K562 (cell line): Measurements from ENCODE around the gene SVEP1. TPM values are rescaled to one million over a fixed set of nuclear protein-coding genes. Genes with fewer than 3 reads are reported as not detected.

Source experiments
- ATAC-seq: fragments of 200-7000 bp; cut with Tn5 transposase; 3 replicates; pipeline ENCODE4 v1.9.1; 2020; ENCODE audit warnings: moderate library complexity
- BruUV-seq: library from RNA; stranded (reverse); fragments of 400-500 nt; replicated peaks from 2 replicates; lab custom pipeline; 2021; lab: Mats Ljungman, UMichigan
- CTCF ChIA-PET: fragments of 300-600 bp; formaldehyde crosslinking; extraction: SDS; loops from one replicate; lab custom pipeline; 2021; ENCODE audit warnings: low intra/inter-chr PET ratio; lab: Yijun Ruan, JAX
- POLR2A ChIA-PET: fragments of 300-600, 350-650 bp; sonication (Branson Sonifier 250); formaldehyde crosslinking; extraction: SDS; loops from one replicate; lab custom pipeline; 2021; ENCODE audit warnings: antibody characterized with exemption, inconsistent platforms; lab: Yijun Ruan, JAX
- DNase-seq, 4 experiments: peaks; one replicate each; pipeline versions ENCODE4 v3.0.0 to v3.0.0-alpha.2; 2011 to 2018; ENCODE audit warnings: low spot score in 3 of 4, mixed read lengths in 3 of 4; ENCODE audit errors: extremely low read depth in 1 of 4
- FAIRE-seq: peaks from 2 replicates; lab custom pipeline; 2011; peaks lifted over from hg19 to GRCh38; lab: Jason Lieb, UNC
- H2AFZ ChIP-seq: 2 replicates; pipeline ENCODE4 v1.6.0; 2011; ENCODE audit warnings: low read depth, low read length, control low read depth, inconsistent platforms
- H3K27ac ChIP-seq: fragments of 200-600 bp; 3 replicates; pipeline ENCODE4 v1.8.0; 2011; ENCODE audit warnings: low read depth, mild to moderate bottlenecking, control low read depth, inconsistent platforms, low read length, moderate library complexity, mixed read lengths; ENCODE audit errors: extremely low read depth
- H3K27me3 ChIP-seq, 2 experiments: fragments of 300-600 bp in 1 of 2; 2 replicates in 1 of 2; 3 replicates in 1 of 2; pipeline versions ENCODE4 v1.6.0 to v1.8.0; 2011; ENCODE audit warnings: inconsistent platforms in 2 of 2, low read length in 2 of 2, mild to moderate bottlenecking in 1 of 2, mixed read lengths in 1 of 2, moderate library complexity in 1 of 2; ENCODE audit not compliant: control insufficient read depth in 2 of 2, insufficient read depth in 2 of 2
- H3K36me3 ChIP-seq: fragments of 300-600 bp; 3 replicates; pipeline ENCODE4 v1.8.0; 2011; ENCODE audit warnings: mild to moderate bottlenecking, low read length, inconsistent platforms; ENCODE audit not compliant: control insufficient read depth, insufficient read depth
- H3K4me1 ChIP-seq, 2 experiments: fragments of 200-600 bp in 1 of 2; replicated peaks in 1 of 2; 2 replicates in 1 of 2; 3 replicates in 1 of 2; pipeline versions ENCODE4 v1.5.1 to v1.8.0; 2011; ENCODE audit warnings: inconsistent platforms in 2 of 2, low read length in 2 of 2, mild to moderate bottlenecking in 1 of 2, mixed read lengths in 1 of 2, moderate library complexity in 1 of 2; ENCODE audit not compliant: control insufficient read depth in 2 of 2, insufficient read depth in 2 of 2
- H3K4me2 ChIP-seq: 2 replicates; pipeline ENCODE4 v1.6.1; 2011; ENCODE audit warnings: low read length, control low read depth, inconsistent platforms, mixed read lengths; ENCODE audit not compliant: insufficient read depth
- H3K4me3 ChIP-seq: fragments of 200-600 bp; sonication (generic), shearing (Covaris generic); 2 replicates; pipeline ENCODE4 v1.5.1; 2016; ENCODE audit warnings: control low read depth, inconsistent platforms
- H3K79me2 ChIP-seq: fragments of 200-600 bp; 3 replicates; pipeline ENCODE4 v1.8.0; 2011; ENCODE audit warnings: low read length, inconsistent platforms; ENCODE audit not compliant: control insufficient read depth, insufficient read depth
- H3K9ac ChIP-seq, 2 experiments: 2 replicates each; pipeline versions ENCODE4 v1.6.0 to v1.6.1; 2011; ENCODE audit warnings: low read depth in 2 of 2, low read length in 2 of 2, control low read depth in 1 of 2, inconsistent platforms in 1 of 2, mild to moderate bottlenecking in 1 of 2, mixed read lengths in 1 of 2; ENCODE audit not compliant: insufficient read depth in 1 of 2
- H3K9me1 ChIP-seq: one replicate; pipeline ENCODE4 v1.6.0; 2011; ENCODE audit warnings: inconsistent platforms, mild to moderate bottlenecking, low read length, moderate library complexity; ENCODE audit not compliant: control insufficient read depth, insufficient read depth
- H3K9me3 ChIP-seq: replicated peaks from 2 replicates; pipeline ENCODE4 v1.5.1; 2011; ENCODE audit warnings: low read depth, low read length, inconsistent platforms; ENCODE audit not compliant: control insufficient read depth, insufficient read depth
- H4K20me1 ChIP-seq: replicated peaks from 2 replicates; pipeline ENCODE4 v1.6.1; 2011; ENCODE audit warnings: low read length, inconsistent platforms, mixed read lengths; ENCODE audit not compliant: control insufficient read depth, insufficient read depth
- BHLHE40 ChIP-seq: IDR thresholded peaks from 2 replicates; pipeline ENCODE4 v1.6.1; 2011; ENCODE audit warnings: low read length, improper control_type of control experiment
- CEBPZ ChIP-seq: fragments of 150-350 bp; IDR thresholded peaks from 2 replicates; pipeline ENCODE4 v1.6.1; 2014; ENCODE audit warnings: low read depth, mild to moderate bottlenecking, low read length, borderline replicate concordance
- HDAC2 ChIP-seq: fragments of 450-650 bp; IDR thresholded peaks from 2 replicates; pipeline ENCODE4 v1.6.1; 2016; ENCODE audit warnings: mild to moderate bottlenecking
- HDAC3 ChIP-seq: fragments of 450-650 bp; IDR thresholded peaks from 2 replicates; pipeline ENCODE4 v1.6.1; 2018; ENCODE audit warnings: borderline replicate concordance, mild to moderate bottlenecking, moderate library complexity; ENCODE audit not compliant: partially characterized antibody
- HIVEP1 ChIP-seq: fragments of 250-450 bp; sonication (Bioruptor Pico); IDR thresholded peaks from 2 replicates; pipeline ENCODE4 v1.4.0; 2020; ENCODE audit warnings: mild to moderate bottlenecking
- MED1 ChIP-seq: sonication (generic); formaldehyde crosslinking; IDR thresholded peaks from 2 replicates; pipeline ENCODE4 v1.8.1; 2023; ENCODE audit warnings: missing genetic modification reagents, borderline replicate concordance
- NFXL1 ChIP-seq: fragments of 450-650 bp; formaldehyde crosslinking; IDR thresholded peaks from 2 replicates; pipeline ENCODE4 v1.4.0; 2021; ENCODE audit warnings: mild to moderate bottlenecking
- TEAD4 ChIP-seq, 2 experiments: sonication (generic) in 1 of 2; formaldehyde crosslinking in 1 of 2; IDR thresholded peaks; 2 replicates each; pipeline versions ENCODE4 v1.6.1 to v1.8.0; 2012 to 2022; ENCODE audit warnings: borderline replicate concordance in 1 of 2, inconsistent platforms in 1 of 2, low read length in 1 of 2, mild to moderate bottlenecking in 1 of 2, missing genetic modification reagents in 1 of 2
- ZNF407 ChIP-seq: fragments of 450-650 bp; IDR thresholded peaks from 2 replicates; pipeline ENCODE4 v1.6.1; 2016; ENCODE audit warnings: low read depth
- ZNF436 ChIP-seq: fragments of 250-450, 450-650 bp; sonication (Bioruptor Pico); formaldehyde crosslinking; IDR thresholded peaks from 2 replicates; pipeline ENCODE4 v1.7.0; 2020; ENCODE audit warnings: mild to moderate bottlenecking
- ZNF589 ChIP-seq: fragments of 200-800 bp; sonication (Bioruptor generic); IDR thresholded peaks from 2 replicates; pipeline ENCODE4 v1.6.1; 2016; ENCODE audit warnings: low read depth, missing genetic modification characterization, missing compliant biosample characterization
- ZNF707 ChIP-seq: fragments of 250-450 bp; sonication (Bioruptor Pico); conservative IDR thresholded peaks from 2 replicates; pipeline ENCODE4 v1.8.0; 2022; ENCODE audit warnings: inconsistent platforms, mild to moderate bottlenecking, moderate library complexity
- WGBS: fragments of 100-300 bp; shearing (Covaris generic); methylation state at CpG from one replicate; pipeline ENCODE4 v1.1.6; 2016; ENCODE audit warnings: low coverage, mixed read lengths; ENCODE audit not compliant: insufficient coverage; ENCODE audit errors: missing lambda C conversion rate; 5-methylcytosine and 5-hydroxymethylcytosine counted together
- in situ Hi-C: fragments of 300-500 bp; cut with MboI; formaldehyde crosslinking; loops from 4 replicates; pipeline ENCODE4 v1.15.0; 2018; ENCODE audit warnings: inconsistent platforms, mixed read lengths
- intact Hi-C: fragments of 100-400 bp; cut with micrococcal nuclease; formaldehyde crosslinking; loops from 2 replicates; pipeline ENCODE4 v1.14.2; 2022
- polyA plus RNA-seq, 8 experiments: library from polyadenylated mRNA; depleted of rRNA in 4 of 8; stranded (reverse) in 5 of 8; unstranded in 3 of 8; fragments of >200 nt; fragmentation: Nextera tagmentation in 2 of 8; fragmentation: Illumina TruSeq in 1 of 8; extraction: Ambion mirVana in 2 of 8; extraction: Trizol in 1 of 8; gene quantifications; 2 replicates each; pipeline versions ENCODE4 v1.2.1 to v1.2.3, GENCODE V29; 2011 to 2014; ENCODE audit warnings: inconsistent platforms in 1 of 8, missing spikeins in 1 of 8
- total RNA-seq, 7 experiments: library from RNA; depleted of rRNA in 6 of 7; stranded (reverse); fragments of >200 nt in 6 of 7; fragmentation: Illumina TruSeq in 2 of 7; extraction: Trizol in 2 of 7; gene quantifications; 2 replicates each; pipeline versions ENCODE4 v1.2.1 to v1.2.3, GENCODE V29; 2011 to 2021; ENCODE audit warnings: low replicate concordance in 1 of 7

The SVEP1 gene
- total and polyA plus RNA-seq, 9 of the 15 experiments (the other 6 are each of a cell fraction or from before 2014, with no cell fraction given), result 0.20 to 0.84 (median 0.43) TPM

- H3K9ac ChIP-seq, result no peak overlapping the region
- no peaks in the 10 kb centered on the region for H3K79me2 ChIP-seq
- H3K4me3 ChIP-seq, result no peak overlapping the region
- ATAC-seq (no peak), FAIRE-seq (no peak), DNase-seq (no peak)
- no peaks in the 10 kb centered on the region for H3K9me3 ChIP-seq
- no TSS peak for BruUV-seq
- WGBS, result 0% methylated on average over 1 of the region's 1 CpG
- intact Hi-C loops, result no loop called here
- no peaks in the 10 kb centered on the region for H3K9me1 ChIP-seq
- no peaks in the 10 kb centered on the region for H3K4me1 ChIP-seq
- H3K4me2 ChIP-seq, result no peak overlapping the region
- no peaks in the 10 kb centered on the region for H4K20me1 ChIP-seq
- H3K36me3 ChIP-seq, result no peaks in the 10 kb centered on the region
- no peak overlapping the region for H2AFZ ChIP-seq
- no peak overlapping the region for H3K27ac ChIP-seq
- peaks cover 0 to 8% of the 10 kb centered on the region in 2 experiments; a peak in 1 of 5 replicates for H3K27me3 ChIP-seq
- in situ Hi-C loops, result no loop called here
- ChIA-PET CTCF (no interaction called here), POLR2A (no interaction called here)
- no peak for TF ChIP-seq ZNF436 (CRISPR knock-in tag)
- TF ChIP-seq ZNF407, result no peak
- TF ChIP-seq NFXL1 (CRISPR knock-in tag), result no peak
- no peak for TF ChIP-seq ZNF589
- no peak for TF ChIP-seq TEAD4 (IDR thresholded peaks at IDR 0.05; ENCODE audit: low read length)
- TF ChIP-seq TEAD4 (CRISPR knock-in tag; IDR thresholded peaks at IDR 0.05; ENCODE audit: borderline replicate concordance), result no peak
- no peak for TF ChIP-seq ZNF707
- TF ChIP-seq HIVEP1, result no peak
- TF ChIP-seq HDAC2, result no peak
- no peak for TF ChIP-seq BHLHE40
- no peak for TF ChIP-seq MED1
- TF ChIP-seq CEBPZ, result no peak
- no peak for TF ChIP-seq HDAC3
Measured at GRCh38 chr9:110328763-110329162, 250.8 kb downstream of the SVEP1 start.
